ENCODE results near the gene NPHP4.

DNA sequence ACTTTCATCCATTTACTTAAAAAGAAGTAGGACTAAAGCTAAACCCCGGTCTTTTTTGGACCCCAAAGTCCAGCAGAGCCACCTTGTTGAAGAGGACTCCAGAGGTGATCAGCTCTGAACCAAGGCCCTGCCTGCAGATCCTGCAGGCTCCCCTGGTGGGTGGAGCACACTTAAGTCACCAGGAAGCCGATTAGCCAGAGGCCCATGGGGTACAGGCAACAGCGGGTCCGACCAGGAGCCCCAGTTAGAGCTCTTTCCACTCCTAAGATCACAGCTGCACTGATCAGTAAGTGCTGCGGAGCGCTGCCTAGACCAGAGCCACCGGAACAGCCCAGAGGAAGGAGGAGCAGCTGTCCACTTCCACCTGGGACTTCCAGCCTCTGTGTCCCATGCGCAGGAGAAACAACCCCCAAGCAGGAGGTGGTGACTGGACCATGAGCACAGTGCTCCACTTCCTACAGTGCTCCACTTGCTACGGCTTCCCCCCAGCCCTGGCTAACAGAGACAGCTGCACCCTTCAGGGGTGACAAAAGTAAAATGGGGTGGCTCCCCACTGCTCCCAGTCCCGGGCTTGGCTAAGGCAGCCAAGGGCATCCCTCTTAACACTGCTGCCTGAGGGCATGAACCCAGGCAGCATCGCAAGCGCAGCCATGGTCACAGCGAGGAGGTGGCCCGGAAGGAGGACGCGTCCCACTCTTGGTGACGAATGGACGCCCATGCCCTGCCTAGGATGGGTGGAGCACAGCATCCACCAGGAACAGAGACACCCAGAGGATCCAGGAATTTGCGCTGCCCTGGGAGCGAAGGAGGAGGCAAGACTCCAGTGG is 58.0 kb downstream of the NPHP4 start:
- TF ChIP-seq CTCF (IDR thresholded peaks at IDR 0.05) (no peak), POLR2A (IDR thresholded peaks at IDR 0.05) (no peak), POLR2AphosphoS5 (IDR thresholded peaks at IDR 0.05) (no peak)
